Measurements from ENCODE around the gene GLIS2. TPM values are rescaled to one million over a fixed set of nuclear protein-coding genes. Genes with fewer than 3 reads are reported as not detected.
A peak's percentile ranks its signal among the peaks of the same experiment; 100 is the strongest.

The GLIS2 gene
- total RNA-seq, 1 experiment from 2014 or later: 18.2 TPM

DNA sequence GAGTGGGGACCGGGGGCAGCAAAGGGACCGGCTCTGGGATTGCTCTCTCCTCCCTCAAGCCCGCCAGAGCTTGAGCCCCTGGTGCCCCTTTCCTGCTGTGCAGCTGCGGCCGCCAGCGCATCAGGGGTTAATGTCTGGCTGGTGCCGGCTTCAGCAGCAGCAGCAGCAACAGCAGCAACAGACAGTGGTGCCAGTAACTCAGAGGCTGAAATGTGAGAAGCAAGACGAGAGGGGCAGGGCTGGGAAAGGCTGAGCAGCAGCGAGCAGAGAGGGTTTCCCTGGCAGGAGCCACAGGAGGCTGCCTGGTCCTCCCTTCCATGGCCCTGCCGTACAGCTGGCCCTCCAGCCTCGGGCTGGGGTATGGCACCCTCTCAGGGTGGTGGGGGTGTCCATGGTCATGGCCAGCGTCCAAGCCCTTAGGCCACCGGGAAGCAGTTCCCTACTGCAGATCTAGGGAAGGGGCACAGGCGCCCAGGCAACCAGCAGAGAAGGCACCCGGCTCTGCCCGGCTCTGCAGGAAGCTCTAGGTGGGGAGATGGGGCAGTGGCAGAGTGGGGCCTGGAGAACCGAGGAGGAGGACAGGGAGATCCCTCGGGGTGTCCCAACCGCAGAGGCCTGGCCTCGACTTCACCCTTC lies 21.9 kb upstream of the GLIS2 start:
- no peaks in the 10 kb centered on the region for H3K36me3 ChIP-seq (ENCODE audit: control insufficient read depth in 1 of 2, insufficient read depth in 2 of 2, low read length in 2 of 2)
- peaks cover 55 to 74% of the 10 kb centered on the region in 2 experiments for H3K4me1 ChIP-seq (ENCODE audit: control insufficient read depth in 1 of 2, insufficient read depth in 2 of 2, low read length in 2 of 2)
- intact Hi-C loops (cut with micrococcal nuclease): no loop called here
- DNase-seq (ENCODE audit: low read depth, low spot score): no peak
- ChIA-PET RAD21 (ENCODE audit: low non-redundant PET in 1 of 2, low total read pairs in 2 of 2, uncharacterized antibody in 2 of 2, unreplicated experiment in 2 of 2) (no interaction called here), POLR2A (interaction anchor here (0.9 kb wide), 1 partner anchor 21 kb away, joined by 3 read pairs; the partner anchor contains the start of gene TFAP4), CTCF (interaction anchor here (0.9 to 2.2 kb wide), 4 partner anchors 16 to 311 kb away, joined by 3 to 9 read pairs (median 4); no protein-coding TSS in a partner anchor)
- peak; percentile 43 for ATAC-seq
- no peaks in the 10 kb centered on the region for H3K79me2 ChIP-seq (ENCODE audit: insufficient read depth, low read length)
- H3K27me3 ChIP-seq (ENCODE audit: insufficient read depth, low read length): no peaks in the 10 kb centered on the region
- H4K20me1 ChIP-seq (ENCODE audit: insufficient read depth): no peaks in the 10 kb centered on the region
- peak overlapping the region; percentile 38; the same call in 1 of the 2 replicates for H3K9ac ChIP-seq (ENCODE audit: low read length)
- no peaks in the 10 kb centered on the region for H3K9me2 ChIP-seq (ENCODE audit: insufficient read depth)
- no peak overlapping the region; the same call in 1 of the 2 replicates for H3K27ac ChIP-seq (ENCODE audit: low read depth, low read length)
- H3K4me2 ChIP-seq (ENCODE audit: low read length): peak overlapping the region; percentile 64
- no peak overlapping the region for H3K4me3 ChIP-seq (replicated peaks in 1 of 2; ENCODE audit: low read depth in 1 of 2, low read length in 2 of 2)
- no peaks in the 10 kb centered on the region for H3K9me3 ChIP-seq (ENCODE audit: control insufficient read depth in 1 of 2, insufficient read depth in 1 of 2, low read depth in 1 of 2, low read length in 2 of 2)
- no TSS peak for BruUV-seq (replicated peaks)
- TF ChIP-seq, protein P1, sequence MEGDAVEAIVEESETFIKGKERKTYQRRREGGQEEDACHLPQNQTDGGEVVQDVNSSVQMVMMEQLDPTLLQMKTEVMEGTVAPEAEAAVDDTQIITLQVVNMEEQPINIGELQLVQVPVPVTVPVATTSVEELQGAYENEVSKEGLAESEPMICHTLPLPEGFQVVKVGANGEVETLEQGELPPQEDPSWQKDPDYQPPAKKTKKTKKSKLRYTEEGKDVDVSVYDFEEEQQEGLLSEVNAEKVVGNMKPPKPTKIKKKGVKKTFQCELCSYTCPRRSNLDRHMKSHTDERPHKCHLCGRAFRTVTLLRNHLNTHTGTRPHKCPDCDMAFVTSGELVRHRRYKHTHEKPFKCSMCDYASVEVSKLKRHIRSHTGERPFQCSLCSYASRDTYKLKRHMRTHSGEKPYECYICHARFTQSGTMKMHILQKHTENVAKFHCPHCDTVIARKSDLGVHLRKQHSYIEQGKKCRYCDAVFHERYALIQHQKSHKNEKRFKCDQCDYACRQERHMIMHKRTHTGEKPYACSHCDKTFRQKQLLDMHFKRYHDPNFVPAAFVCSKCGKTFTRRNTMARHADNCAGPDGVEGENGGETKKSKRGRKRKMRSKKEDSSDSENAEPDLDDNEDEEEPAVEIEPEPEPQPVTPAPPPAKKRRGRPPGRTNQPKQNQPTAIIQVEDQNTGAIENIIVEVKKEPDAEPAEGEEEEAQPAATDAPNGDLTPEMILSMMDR (IDR thresholded peaks at IDR 0.05 in 2 of 3, conservative IDR thresholded peaks at IDR 0.05 in 1 of 3; ENCODE audit: borderline replicate concordance in 1 of 3, insufficient read depth in 1 of 3, low read depth in 2 of 3, low read length in 2 of 3): no peak
- TF ChIP-seq SIN3A (IDR thresholded peaks at IDR 0.05; ENCODE audit: low read depth): no peak
- TF ChIP-seq EZH2phosphoT487 (IDR thresholded peaks at IDR 0.05; ENCODE audit: borderline replicate concordance): no peak
- TF ChIP-seq CEBPB (IDR thresholded peaks at IDR 0.05; ENCODE audit: low read depth): no peak
- no peak overlapping the region for H2AFZ ChIP-seq (ENCODE audit: low read depth, low read length, poor library complexity, severe bottlenecking)

DNA sequence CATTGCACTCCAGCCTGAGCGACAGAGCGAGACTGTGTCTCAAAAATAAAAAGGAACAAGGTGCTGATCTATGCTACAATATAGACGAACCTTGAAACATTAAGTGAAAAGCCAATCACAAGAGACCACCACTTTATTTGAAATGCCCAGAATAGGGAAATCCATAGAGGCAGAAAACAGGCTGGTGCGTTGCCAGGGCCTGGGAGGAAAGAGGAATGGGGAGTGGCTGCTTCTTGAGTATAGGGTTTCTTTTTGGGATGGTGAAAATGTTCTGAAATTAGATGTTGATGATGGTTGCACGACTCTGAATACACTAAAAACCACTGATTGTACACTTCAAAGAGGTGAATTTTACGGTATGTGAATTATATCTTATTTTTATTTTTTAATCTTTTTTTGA lies 20.3 kb upstream of the GLIS2 start:
- POLR2A ChIA-PET: no interaction called here
- H4K20me1 ChIP-seq (ENCODE audit: insufficient read depth): no peaks in the 10 kb centered on the region
- H3K36me3 ChIP-seq (ENCODE audit: control insufficient read depth in 1 of 2, insufficient read depth in 2 of 2, low read length in 2 of 2): no peaks in the 10 kb centered on the region

More for the DNA sequence above, 20.3 kb upstream of the GLIS2 start:
- no peak overlapping the region for H3K9ac ChIP-seq (ENCODE audit: low read length)
- intact Hi-C loops (cut with micrococcal nuclease): no loop called here
- CTCF ChIA-PET: no interaction called here
- H3K9me3 ChIP-seq (ENCODE audit: control insufficient read depth in 1 of 2, insufficient read depth in 1 of 2, low read depth in 1 of 2, low read length in 2 of 2): no peaks in the 10 kb centered on the region
- no peak overlapping the region for H2AFZ ChIP-seq (ENCODE audit: low read depth, low read length, poor library complexity, severe bottlenecking)
- H3K27ac ChIP-seq (ENCODE audit: low read depth, low read length): no peak overlapping the region
- no peak for ATAC-seq
- RAD21 ChIA-PET (ENCODE audit: low non-redundant PET in 1 of 2, low total read pairs in 2 of 2, uncharacterized antibody in 2 of 2, unreplicated experiment in 2 of 2): no interaction called here
- no peak for DNase-seq (ENCODE audit: low read depth, low spot score)
- TF ChIP-seq EZH2 (IDR thresholded peaks at IDR 0.05) (no peak), TCF7L2 (IDR thresholded peaks at IDR 0.05; ENCODE audit: borderline replicate concordance, extremely low read depth, insufficient read depth, insufficient read length) (no peak), SP1 (IDR thresholded peaks at IDR 0.05; ENCODE audit: low read depth) (no peak)
- H3K79me2 ChIP-seq (ENCODE audit: insufficient read depth, low read length): no peaks in the 10 kb centered on the region
- H3K27me3 ChIP-seq (ENCODE audit: insufficient read depth, low read length): no peaks in the 10 kb centered on the region
- H3K4me2 ChIP-seq (ENCODE audit: low read length): no peak overlapping the region
- BruUV-seq (replicated peaks): no TSS peak
- H3K9me2 ChIP-seq (ENCODE audit: insufficient read depth): no peaks in the 10 kb centered on the region
- H3K4me3 ChIP-seq (replicated peaks in 1 of 2; ENCODE audit: low read depth in 1 of 2, low read length in 2 of 2): no peak overlapping the region
- H3K4me1 ChIP-seq (ENCODE audit: control insufficient read depth in 1 of 2, insufficient read depth in 2 of 2, low read length in 2 of 2): peaks cover 57 to 74% of the 10 kb centered on the region in 2 experiments
